ENCODE data around the gene OR10G7. TPM values are rescaled to one million over a fixed set of nuclear protein-coding genes. Genes with fewer than 3 reads are reported as not detected.

The OR10G7 gene
- total RNA-seq, 1 donor from 2014 or later, result not detected

DNA sequence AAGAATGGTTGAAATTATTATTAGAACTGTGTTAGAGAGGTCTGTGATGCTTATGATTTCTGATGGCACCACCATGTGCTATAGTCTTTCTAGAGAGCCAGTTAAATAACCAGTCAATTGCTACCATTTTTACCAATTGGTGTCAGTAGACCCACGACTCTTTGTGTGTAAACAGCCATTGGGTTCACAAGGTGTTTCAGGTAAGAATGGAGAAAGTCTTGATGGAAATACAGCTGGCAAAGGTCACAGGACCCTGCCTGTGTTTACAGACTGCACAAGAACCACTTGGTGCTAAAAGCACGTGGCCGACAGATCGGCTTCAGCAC, 30.5 kb upstream of the OR10G7 start:
- H2AFZ ChIP-seq (ENCODE audit: low read depth, low read length), result no peak overlapping the region
- H3K9me3 ChIP-seq (ENCODE audit: insufficient read depth, low read depth, low read length), result no peaks in the 10 kb centered on the region
- no peaks in the 10 kb centered on the region for H3K4me1 Mint-ChIP-seq (ENCODE audit: low read depth, unreplicated experiment)
- H3K4me2 ChIP-seq (ENCODE audit: low read length), result no peak overlapping the region
- no peaks in the 10 kb centered on the region for H3K36me3 Mint-ChIP-seq (ENCODE audit: low read depth, unreplicated experiment)
- FAIRE-seq (no peak), DNase-seq (ENCODE audit: low read depth) (no peak)
- H3K9me3 Mint-ChIP-seq (ENCODE audit: unreplicated experiment), result peaks cover 2% of the 10 kb centered on the region
- TF ChIP-seq EZH2 (IDR thresholded peaks at IDR 0.05; ENCODE audit: insufficient read depth, low read length), result no peak
- TF ChIP-seq, protein P1, sequence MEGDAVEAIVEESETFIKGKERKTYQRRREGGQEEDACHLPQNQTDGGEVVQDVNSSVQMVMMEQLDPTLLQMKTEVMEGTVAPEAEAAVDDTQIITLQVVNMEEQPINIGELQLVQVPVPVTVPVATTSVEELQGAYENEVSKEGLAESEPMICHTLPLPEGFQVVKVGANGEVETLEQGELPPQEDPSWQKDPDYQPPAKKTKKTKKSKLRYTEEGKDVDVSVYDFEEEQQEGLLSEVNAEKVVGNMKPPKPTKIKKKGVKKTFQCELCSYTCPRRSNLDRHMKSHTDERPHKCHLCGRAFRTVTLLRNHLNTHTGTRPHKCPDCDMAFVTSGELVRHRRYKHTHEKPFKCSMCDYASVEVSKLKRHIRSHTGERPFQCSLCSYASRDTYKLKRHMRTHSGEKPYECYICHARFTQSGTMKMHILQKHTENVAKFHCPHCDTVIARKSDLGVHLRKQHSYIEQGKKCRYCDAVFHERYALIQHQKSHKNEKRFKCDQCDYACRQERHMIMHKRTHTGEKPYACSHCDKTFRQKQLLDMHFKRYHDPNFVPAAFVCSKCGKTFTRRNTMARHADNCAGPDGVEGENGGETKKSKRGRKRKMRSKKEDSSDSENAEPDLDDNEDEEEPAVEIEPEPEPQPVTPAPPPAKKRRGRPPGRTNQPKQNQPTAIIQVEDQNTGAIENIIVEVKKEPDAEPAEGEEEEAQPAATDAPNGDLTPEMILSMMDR (IDR thresholded peaks at IDR 0.05; ENCODE audit: insufficient read depth, low read depth, low read length), result no peak
- H3K36me3 ChIP-seq (ENCODE audit: insufficient read depth, low read length), result no peaks in the 10 kb centered on the region
- no peaks in the 10 kb centered on the region for H3K79me2 ChIP-seq (ENCODE audit: insufficient read depth, low read length)
- peaks cover 5% of the 10 kb centered on the region for H3K4me1 ChIP-seq (ENCODE audit: insufficient read depth, low read length)
- H3K4me3 ChIP-seq (ENCODE audit: insufficient read depth, low read depth, low read length), result no peak overlapping the region
- no peak overlapping the region for H3K27ac Mint-ChIP-seq (ENCODE audit: unreplicated experiment)
- H3K27me3 Mint-ChIP-seq (ENCODE audit: low read depth, unreplicated experiment), result no peaks in the 10 kb centered on the region
- H3K27me3 ChIP-seq (ENCODE audit: insufficient read depth, low read length), result peaks cover 16% of the 10 kb centered on the region
- H3K27ac ChIP-seq (ENCODE audit: low read depth, low read length), result no peak overlapping the region
- no peak overlapping the region for H3K4me3 Mint-ChIP-seq (ENCODE audit: unreplicated experiment)
- no peaks in the 10 kb centered on the region for H4K20me1 ChIP-seq (ENCODE audit: insufficient read depth, low read length)
- H3K9ac ChIP-seq (ENCODE audit: low read length), result no peak overlapping the region

GRCh38 chr11:124070915-124071622, 29.9 kb upstream of the OR10G7 start:
- H3K4me1 Mint-ChIP-seq (ENCODE audit: low read depth, unreplicated experiment), result no peaks in the 10 kb centered on the region
- Histone ChIP-seq H2AFZ (ENCODE audit: low read depth, low read length) (no peak overlapping the region), H3K36me3 (ENCODE audit: insufficient read depth, low read length) (no peaks in the 10 kb centered on the region), H3K9ac (ENCODE audit: low read length) (no peak overlapping the region), H4K20me1 (ENCODE audit: insufficient read depth, low read length) (no peaks in the 10 kb centered on the region), H3K4me1 (ENCODE audit: insufficient read depth, low read length) (peaks cover 5% of the 10 kb centered on the region), H3K79me2 (ENCODE audit: insufficient read depth, low read length) (no peaks in the 10 kb centered on the region), H3K27ac (ENCODE audit: low read depth, low read length) (no peak overlapping the region), H3K4me2 (ENCODE audit: low read length) (no peak overlapping the region), H3K27me3 (ENCODE audit: insufficient read depth, low read length) (peaks cover 16% of the 10 kb centered on the region), H3K4me3 (ENCODE audit: insufficient read depth, low read depth, low read length) (no peak overlapping the region), H3K9me3 (ENCODE audit: insufficient read depth, low read depth, low read length) (no peaks in the 10 kb centered on the region)
- TF ChIP-seq EZH2 (IDR thresholded peaks at IDR 0.05; ENCODE audit: insufficient read depth, low read length), result no peak
- TF ChIP-seq, protein P1 (IDR thresholded peaks at IDR 0.05; ENCODE audit: insufficient read depth, low read depth, low read length), result peak; percentile 81
- DNase-seq (ENCODE audit: low read depth) (peak; percentile 44), FAIRE-seq (no peak)
- no peak overlapping the region for H3K27ac Mint-ChIP-seq (ENCODE audit: unreplicated experiment)
- no peaks in the 10 kb centered on the region for H3K36me3 Mint-ChIP-seq (ENCODE audit: low read depth, unreplicated experiment)
- H3K4me3 Mint-ChIP-seq (ENCODE audit: unreplicated experiment), result no peak overlapping the region
- peaks cover 2% of the 10 kb centered on the region for H3K9me3 Mint-ChIP-seq (ENCODE audit: unreplicated experiment)
- no peaks in the 10 kb centered on the region for H3K27me3 Mint-ChIP-seq (ENCODE audit: low read depth, unreplicated experiment)

Data from astrocyte (in vitro differentiated cells and primary cell).